GM10248 (cell line): ENCODE results near the gene ZNF841.
A peak's percentile ranks its signal among the peaks of the same experiment; 100 is the strongest.
"Not testable (repeated sequence)": the region's sequence is repeated elsewhere in the genome, so short reads cannot be mapped to it uniquely, and the experiment has no call there.

ENCODE experiments used
- CTCF ChIA-PET: fragments of 300-600 bp; sonication (Branson Sonifier 250); formaldehyde crosslinking; extraction: SDS; loops from one replicate; lab custom pipeline; 2021; ENCODE audit warnings: antibody characterized with exemption; lab: Yijun Ruan, JAX
- POLR2A ChIA-PET: fragments of 350-650 bp; sonication (Branson Sonifier 250); formaldehyde crosslinking; extraction: SDS; loops from one replicate; lab custom pipeline; 2020; ENCODE audit warnings: antibody characterized with exemption; lab: Yijun Ruan, JAX
- DNase-seq: peaks from one replicate; pipeline ENCODE4 v3.0.0; 2012; ENCODE audit errors: extremely low spot score
- TF ChIP-seq, protein P1 (sequence below): IDR thresholded peaks from 2 replicates; pipeline ENCODE4 v1.5.1; 2012; ENCODE audit warnings: mild to moderate bottlenecking, low read depth; ENCODE audit errors: extremely low read depth, missing control alignments, control extremely low read depth

ZNF841 gene

DNA sequence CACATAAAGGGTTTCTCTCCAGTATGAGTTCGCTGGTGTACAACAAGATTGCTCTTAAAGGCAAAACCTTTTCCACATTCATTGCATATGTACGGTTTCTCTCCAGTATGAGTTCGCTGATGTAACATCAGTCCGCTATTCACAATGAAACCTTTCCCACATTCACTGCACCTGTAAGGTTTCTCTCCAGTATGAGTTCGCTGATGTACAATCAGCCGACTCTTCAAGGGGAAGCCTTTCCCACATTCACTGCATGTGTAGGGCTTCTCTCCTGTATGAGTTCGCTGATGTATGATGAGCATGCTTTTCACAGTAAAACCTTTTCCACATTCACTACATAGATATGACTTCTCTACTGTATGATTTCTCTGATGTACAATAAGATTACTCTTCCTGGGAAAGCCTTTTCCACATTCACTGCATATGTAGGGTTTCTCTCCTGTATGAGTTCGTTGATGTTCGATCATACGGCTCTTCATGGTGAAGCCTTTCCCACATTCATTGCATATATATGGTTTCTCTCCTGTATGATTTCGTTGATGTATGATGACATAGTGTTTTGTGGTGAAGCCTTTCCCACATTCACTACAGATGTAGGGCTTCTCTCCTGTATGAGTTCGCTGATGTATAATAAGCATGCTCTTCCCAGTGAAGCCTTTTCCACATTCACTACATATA lies 61.4 kb downstream of the ZNF841 start:
- ChIA-PET CTCF (no interaction called here), POLR2A (no interaction called here)
- DNase-seq = no peak
- TF ChIP-seq, protein P1, sequence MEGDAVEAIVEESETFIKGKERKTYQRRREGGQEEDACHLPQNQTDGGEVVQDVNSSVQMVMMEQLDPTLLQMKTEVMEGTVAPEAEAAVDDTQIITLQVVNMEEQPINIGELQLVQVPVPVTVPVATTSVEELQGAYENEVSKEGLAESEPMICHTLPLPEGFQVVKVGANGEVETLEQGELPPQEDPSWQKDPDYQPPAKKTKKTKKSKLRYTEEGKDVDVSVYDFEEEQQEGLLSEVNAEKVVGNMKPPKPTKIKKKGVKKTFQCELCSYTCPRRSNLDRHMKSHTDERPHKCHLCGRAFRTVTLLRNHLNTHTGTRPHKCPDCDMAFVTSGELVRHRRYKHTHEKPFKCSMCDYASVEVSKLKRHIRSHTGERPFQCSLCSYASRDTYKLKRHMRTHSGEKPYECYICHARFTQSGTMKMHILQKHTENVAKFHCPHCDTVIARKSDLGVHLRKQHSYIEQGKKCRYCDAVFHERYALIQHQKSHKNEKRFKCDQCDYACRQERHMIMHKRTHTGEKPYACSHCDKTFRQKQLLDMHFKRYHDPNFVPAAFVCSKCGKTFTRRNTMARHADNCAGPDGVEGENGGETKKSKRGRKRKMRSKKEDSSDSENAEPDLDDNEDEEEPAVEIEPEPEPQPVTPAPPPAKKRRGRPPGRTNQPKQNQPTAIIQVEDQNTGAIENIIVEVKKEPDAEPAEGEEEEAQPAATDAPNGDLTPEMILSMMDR = no peak

DNA sequence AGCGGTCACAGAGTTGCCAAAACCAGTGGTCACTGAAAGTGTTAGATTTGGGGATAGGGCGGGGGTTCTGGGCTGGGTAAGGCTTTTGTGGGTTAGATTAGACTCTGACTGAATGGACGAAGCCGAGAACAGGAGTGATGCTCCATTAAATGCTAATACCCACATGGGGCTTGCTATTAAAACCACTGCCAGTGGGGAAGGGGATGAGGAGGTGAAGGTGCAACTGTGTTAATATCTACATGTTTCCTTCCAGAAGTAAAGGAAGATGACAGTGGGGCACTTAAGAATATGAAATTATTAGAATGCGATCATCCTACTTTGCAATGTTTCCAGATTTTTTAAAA lies 66.8 kb downstream of the ZNF841 start:
- ChIA-PET POLR2A (no interaction called here), CTCF (no interaction called here)
- no peak for DNase-seq
- TF ChIP-seq, protein P1 = no peak

DNA sequence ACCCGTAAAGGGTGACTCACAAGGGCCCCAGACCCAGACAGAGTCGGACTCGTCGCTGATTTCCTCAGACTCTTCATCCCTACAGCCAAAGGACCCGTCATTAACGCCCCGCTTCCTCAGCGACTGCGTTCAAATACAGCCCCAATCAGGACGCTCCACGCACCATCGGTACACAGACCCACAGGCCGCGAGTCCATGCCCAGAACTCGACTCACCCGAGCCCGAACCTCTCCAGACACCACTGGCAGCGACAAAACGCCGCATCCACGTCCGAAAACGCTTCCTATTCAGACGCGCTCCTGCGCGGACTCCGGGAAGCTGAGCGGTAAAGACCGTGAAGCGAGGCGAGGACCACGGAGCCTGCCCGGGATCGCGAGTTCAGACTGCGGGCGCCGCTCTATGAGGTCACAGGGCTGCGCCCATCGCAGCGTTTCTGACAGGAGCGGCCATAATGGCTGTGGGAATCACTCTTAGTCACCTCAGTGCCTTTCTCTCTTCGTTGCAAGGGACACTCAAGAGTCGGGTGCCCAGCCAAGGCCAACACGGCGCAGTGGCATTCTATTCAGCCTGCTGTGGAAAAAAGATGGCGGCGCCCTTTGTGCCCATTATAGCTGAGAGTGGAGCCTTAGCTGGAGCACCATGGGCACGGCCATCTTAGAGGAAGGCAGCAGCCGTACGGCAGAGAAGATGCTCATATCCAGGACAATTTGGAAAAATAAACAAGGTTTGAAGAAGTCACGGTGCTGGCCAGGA lies 67.4 kb downstream of the ZNF841 start, which contains the start of gene ZNF614:
Gene ZNF614, minus strand, starts transcription at position 353 of the 753 bp plus-strand sequence. CDS start 2,634 bp downstream, outside the sequence.
- peak; percentile 92 for DNase-seq
- TF ChIP-seq, protein P1 = no peak
- ChIA-PET POLR2A (no interaction called here), CTCF (no interaction called here)

DNA sequence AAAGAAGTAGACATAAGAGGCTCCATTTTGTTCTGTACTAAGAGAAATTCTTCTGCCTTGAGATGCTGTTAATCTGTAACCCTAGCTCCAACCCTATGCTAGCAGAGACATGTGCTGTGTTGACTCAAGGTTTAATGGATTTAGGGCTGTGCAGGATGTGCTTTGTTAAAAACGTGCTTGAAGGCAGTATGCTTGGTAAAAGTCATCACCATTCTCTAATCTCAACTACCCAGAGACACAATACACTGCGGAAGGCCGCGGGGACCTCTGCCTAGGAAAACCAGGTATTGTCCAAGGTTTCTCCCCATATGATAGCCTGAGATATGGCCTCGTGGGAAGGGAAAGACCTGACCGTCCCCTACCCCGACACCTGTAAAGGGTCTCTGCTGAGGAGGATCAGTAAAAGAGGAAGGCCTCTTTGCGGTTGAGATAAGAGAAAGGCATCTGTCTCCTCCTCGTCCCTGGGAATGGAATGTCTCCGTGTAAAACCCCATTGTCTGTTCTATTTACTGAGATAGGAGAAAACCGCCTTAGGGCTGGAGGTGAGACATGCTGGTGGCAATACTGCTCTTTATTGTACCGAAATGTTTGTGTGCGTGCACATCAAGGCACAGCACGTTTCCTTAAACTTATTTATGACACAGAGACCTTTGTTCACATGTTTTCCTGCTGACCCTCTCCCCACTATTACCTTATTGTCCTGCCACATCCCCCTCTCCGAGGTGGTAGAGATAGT lies 69.1 kb downstream of the ZNF841 start:
- DNase-seq, CTCF ChIA-PET: not testable (repeated sequence)

DNA sequence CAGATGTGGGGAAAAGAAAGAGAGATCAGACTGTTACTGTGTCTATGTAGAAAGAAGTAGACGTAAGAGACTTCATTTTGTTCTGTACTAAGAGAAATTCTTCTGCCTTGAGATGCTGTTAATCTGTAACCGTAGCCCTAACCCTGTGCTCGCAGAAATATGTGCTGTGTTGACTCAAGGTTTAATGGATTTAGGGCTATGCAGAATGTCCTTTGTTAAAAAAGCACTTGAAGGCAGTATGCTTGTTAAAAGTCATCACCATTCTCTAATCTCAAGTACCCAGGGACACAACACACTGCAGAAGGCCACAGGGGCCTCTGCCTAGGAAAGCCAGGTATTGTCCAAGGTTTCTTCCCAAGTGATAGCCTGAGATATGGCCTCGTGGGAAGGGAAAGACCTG lies 71.1 kb downstream of the ZNF841 start:
- POLR2A ChIA-PET, DNase-seq, CTCF ChIA-PET: not testable (repeated sequence)

More for the DNA sequence above, 69.1 kb downstream of the ZNF841 start:
- POLR2A ChIA-PET = not testable (repeated sequence)

DNA sequence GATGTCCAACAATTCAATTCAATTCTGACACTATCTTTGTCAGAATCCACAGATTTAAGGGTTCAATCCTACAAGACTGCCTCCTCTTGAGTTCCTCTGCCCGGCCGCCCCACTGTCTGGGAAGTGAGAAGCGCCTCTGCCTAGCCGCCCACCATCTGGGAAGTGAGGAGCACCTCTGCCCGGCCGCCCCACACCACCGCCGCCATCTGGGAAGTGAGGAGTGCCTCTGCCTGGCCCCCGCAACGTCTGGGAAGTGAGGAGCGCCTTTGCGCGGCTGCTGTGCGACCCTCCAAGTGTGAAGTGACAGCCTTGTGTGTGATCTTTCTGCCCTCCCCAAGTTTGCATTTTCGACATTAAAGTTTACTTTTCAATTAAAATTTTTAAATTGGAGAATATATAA lies 73.4 kb downstream of the ZNF841 start:
- ChIA-PET POLR2A (no interaction called here), CTCF (no interaction called here)
- TF ChIP-seq, protein P1 = no peak
- DNase-seq = no peak

DNA sequence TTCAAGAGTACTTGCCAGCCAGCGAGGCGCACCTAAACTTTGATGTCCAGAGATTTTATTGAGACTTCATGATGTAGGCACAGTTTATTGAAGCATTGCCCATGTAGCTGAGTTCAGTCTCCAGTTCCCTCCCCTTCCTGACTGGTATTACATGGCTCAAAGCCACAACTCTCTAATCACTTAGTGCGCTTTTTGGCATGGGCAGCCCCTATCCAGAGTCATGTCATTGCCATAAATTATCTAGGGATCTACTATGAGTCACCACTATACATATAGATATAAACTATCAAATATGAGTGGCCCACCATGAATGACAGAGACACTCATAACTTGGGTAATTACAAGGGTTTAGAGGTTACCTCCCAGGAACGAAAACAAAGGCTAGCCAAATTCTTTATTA lies 75.1 kb downstream of the ZNF841 start:
- no peak for DNase-seq
- ChIA-PET POLR2A (no interaction called here), CTCF (interaction anchor here (0.8 to 1.1 kb wide), 4 partner anchors 9 to 90 kb away, joined by 3 read pairs; no protein-coding TSS in a partner anchor)
- TF ChIP-seq, protein P1 = no peak
